GM18502 (cell line): ENCODE data around the gene AAMP.
A peak's percentile ranks its signal among the peaks of the same experiment; 100 is the strongest.

Experiments
- ATAC-seq: cut with Tn5 transposase; IDR thresholded peaks from one replicate; pipeline ENCODE4 v1.9.1; 2021; ENCODE audit warnings: mild to moderate bottlenecking; ENCODE audit not compliant: unreplicated experiment, poor library complexity

The AAMP gene

DNA sequence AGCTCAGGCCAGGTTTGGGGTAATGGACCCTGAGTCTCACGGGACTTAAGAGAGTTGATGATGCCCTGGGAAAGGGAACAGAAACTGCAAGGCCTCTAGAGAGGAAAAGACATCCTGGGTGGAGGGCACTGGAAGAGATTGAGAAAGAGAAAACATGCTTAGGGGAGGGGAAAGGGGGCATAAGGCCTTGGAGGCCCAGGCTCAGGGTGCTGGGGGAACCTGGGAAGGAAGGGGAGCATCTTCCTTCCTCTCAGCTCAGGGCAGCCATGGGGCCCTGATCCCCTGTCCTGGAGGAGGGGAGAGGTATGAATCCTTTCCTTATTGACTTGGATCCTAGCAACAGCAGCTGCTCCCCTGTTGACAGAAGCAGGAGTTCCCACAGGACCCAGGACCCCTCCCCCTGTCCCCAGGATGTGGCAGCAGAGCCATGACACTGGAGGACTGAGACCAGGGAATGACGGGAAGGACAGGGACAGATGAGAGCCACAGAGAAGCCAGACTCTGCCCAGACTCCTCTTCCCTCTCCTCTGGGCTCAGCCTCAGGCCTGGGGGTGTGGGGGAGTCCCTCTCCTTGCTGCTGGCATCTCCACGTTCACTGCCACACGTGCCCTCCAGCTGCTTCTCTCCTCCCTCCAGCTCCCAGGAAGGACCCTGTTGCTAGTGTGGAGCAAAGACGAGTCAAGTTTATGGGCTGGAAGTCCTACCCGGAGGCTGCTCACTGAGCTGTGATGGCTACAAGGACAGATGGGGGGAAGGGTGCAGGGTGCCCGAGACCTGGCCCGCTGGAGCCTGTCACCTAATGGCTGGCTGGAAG, 8.3 kb downstream of the AAMP start:
- no peak for ATAC-seq

GRCh38 chr2:218260742-218261422, 9.1 kb downstream of the AAMP start, which contains the start of gene GPBAR1:
TSS of gene GPBAR1 (plus strand) at chr2:218261015. CDS start at chr2:218262725, 1,710 bp downstream.
- ATAC-seq, result no peak

DNA sequence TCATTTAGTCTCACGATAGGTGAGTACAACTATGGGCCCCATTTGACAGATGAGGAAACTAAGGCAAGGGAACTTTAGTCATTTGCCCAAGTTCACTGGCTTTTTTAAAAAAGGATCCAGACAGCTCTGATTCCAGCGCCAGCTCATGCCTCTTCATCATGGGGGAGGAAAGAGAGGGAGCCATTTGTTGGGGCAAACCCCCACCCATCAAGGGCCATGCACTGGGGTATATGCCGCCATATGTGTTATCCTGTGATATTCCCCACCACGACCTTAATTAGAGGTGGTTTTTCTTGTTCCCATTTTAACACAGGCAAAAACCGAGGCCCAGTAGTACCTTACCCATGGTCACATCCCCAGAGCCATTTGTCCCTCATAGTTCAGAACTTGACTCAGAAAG, 9.8 kb downstream of the AAMP start:
- no peak for ATAC-seq

DNA sequence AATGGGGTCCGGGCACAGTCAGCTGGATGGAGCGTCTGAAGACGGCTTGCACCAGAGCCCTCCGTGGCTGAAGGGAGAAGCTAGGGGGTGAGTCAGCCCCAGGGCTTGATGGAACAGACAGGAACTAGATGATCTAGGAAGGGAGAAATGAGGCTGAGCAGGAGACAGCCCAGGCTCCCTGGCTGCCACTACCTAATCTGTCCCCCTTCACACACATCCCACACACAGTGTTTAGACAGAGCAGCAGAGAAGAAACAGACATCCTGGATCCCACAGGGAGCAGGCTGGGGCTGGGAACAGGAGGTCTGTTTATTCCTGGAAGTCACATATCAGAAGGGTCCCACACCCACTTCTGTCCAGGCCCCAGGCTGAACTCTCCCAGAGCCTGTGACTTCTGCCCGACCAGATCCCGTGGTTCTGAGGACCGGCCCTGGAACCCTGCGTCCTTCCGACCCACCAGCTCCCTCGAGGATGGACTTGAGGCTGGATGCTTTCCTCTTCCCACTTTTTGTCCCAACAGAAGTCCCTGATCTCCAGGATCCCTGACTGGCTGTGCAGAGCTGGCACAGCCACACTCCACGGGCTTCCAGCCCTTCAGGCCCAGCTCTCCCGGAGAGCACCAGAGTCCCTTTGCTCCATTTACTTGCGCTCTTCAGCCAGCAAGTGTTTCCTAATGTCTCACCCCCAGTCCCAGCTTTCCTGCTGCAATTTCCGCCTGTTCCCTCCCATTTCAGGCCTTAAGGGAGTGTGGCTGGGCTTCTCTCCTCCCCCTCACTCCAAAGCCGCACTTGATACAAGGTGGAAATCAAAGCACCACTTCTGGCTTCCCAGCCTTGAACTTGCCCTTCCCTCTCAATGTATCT, 10.6 kb downstream of the AAMP start:
- ATAC-seq, result no peak

GRCh38 chr2:218257390-218257981, 12.5 kb downstream of the AAMP start:
- peak; percentile 68 for ATAC-seq

DNA sequence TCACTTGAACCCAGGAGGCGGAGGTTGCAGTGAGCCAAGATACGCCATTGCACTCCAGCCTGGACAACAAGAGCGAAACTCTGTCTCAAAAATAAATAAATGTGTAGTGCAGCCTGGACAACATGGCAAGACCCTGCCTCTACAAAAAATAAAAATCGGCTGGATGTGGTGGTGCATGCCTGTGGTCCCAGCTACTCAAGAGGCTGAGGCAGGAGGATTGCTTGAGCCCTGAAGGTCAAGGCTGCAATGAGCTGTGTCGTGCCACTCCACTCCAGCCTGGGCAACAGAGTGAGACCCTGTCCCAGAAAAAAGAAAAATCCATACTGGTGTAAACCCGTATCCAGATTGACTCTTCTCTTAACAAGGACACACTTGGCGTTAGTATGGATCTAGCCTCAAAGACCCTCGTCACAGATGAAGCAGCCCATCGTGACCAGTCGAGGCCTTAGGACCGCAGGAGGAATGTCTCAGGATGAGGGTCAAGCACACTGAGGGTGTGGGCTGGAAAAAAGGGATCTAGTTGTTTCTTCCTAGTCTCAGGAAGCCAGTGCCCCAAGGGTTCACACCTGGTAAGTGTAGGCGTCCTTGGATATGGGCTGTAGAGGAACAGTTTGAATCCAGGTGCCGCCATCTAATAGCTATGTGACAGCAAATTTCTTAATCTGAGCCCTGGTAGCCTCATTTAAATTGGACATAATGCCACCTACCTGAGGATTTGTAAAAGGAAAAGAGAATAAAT, 13.2 kb downstream of the AAMP start:
- ATAC-seq, result no peak

DNA sequence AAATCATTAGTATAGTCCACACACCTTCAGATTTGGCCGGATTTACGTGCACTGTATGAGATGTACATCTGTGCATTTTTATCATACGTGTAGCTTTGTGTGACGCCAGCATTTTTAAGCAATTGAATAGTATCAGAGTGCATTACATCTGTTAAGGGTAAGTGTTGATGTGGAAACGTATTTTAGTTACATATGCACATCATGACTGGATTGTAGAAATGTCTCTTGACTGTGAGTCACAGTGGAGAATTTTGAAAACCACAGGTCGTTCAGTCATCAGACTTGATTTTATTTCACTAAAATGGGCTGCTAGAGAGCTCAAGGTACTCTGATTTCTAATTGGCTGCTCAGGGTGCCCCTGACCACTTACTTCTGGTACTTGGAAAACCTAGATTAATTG, 14.5 kb downstream of the AAMP start:
- ATAC-seq, result no peak

DNA sequence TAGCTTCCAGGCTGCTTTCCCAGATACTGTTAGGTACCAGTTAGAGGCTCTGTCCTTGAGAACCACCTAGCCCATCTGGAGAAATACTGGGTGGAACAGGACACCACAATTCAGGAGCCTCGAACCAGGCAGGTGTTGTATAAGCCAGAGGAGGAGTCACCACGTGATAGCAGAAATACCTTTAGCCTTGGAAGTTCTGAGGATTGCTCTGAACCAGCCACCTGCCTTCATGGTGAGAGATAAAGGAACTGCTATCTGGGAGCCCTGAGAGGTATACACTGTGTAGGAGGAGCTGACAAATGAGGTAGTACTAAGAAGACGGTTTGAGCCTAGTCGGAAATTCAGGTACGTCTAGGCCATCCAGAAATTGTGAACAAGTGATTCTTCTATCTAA, 16.7 kb downstream of the AAMP start:
- no peak for ATAC-seq

- ATAC-seq, result no peak
Measured at GRCh38 chr2:218252509-218253231, 17.3 kb downstream of the AAMP start.

GRCh38 chr2:218249691-218250090, 20.2 kb downstream of the AAMP start:
- no peak for ATAC-seq

DNA sequence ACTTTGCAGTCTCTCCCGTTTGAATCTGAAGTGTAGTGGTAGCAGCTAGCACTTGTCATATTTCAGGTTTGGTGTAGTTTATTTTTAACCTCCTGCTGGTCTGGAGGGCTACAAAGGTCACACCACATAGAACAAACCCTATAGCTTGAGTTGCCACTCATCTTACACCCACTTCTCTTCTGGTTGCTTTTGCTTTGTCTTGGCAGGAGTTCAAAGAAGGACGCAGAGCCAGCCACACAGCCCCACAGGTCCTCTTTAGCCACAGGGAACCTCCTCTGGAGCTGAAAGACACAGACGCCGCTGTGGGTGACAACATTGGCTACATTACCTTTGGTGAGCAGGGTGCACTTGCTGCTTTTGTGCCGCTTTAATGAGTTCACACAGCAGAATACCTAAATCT, 24.7 kb downstream of the AAMP start:
- ATAC-seq, result no peak

GRCh38 chr2:218244665-218245064, 25.3 kb downstream of the AAMP start:
- no peak for ATAC-seq

DNA sequence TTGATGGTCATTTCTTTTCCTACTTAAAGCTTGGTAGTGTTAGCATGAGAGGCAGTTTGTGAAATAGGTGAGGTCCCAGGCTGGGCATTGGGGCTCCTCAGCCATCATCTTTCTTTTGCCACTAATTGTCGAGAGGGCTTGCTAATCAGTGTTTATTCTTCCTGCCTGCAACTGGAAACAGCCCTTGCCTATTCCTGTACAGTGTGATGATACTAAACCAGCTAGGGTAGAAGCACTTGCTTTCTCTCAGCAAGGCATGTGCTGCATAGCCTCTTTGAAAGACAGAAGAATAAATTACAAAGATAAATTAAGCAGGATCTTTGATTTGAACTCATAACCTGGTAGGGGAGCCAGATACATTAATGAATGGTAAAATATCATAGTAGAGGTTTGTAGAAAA, 25.7 kb downstream of the AAMP start:
- no peak for ATAC-seq

GRCh38 chr2:218238887-218239286, 31.1 kb downstream of the AAMP start:
- ATAC-seq, result no peak

DNA sequence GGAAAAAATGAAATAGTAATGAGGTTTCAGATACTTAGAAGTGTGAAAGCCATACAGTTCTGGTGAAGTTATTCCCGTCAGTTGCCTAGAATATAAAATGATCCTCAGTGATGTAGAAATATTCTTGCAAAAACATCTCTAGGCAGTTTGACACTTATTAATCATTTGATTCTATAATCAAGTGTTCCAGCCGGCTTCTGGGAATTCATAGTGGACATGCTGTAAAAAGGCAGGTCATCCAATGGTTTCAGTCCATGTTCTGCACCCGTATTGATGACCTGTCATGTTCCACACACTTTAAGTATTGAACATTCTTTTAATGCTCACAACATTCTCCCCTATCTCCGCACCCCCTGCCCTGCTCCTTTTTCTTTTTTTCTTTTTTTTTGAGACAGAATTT, 33.1 kb downstream of the AAMP start:
- ATAC-seq, result no peak

GRCh38 chr2:218235017-218235416, 34.9 kb downstream of the AAMP start:
- no peak for ATAC-seq

GRCh38 chr2:218234521-218234920, 35.4 kb downstream of the AAMP start:
- no peak for ATAC-seq

DNA sequence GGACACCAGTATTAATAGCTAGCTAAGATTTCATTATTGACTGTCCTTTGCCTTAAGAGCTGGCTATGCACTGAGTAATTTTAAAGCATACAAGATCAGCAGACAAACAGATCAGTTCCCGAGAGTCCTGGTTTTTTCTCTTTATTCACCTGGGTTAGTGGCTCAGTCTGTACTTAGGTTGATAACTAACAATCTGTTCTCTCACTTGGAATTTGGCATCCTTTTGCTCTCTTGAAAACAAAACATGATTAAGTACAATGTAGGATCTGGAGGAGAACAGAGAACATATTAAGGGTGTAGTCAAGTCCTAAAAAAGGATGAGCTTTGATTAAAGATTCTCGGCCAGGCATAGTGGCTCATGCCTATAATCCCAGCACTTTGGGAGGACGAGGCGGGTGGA, 36.4 kb downstream of the AAMP start:
- ATAC-seq, result no peak

DNA sequence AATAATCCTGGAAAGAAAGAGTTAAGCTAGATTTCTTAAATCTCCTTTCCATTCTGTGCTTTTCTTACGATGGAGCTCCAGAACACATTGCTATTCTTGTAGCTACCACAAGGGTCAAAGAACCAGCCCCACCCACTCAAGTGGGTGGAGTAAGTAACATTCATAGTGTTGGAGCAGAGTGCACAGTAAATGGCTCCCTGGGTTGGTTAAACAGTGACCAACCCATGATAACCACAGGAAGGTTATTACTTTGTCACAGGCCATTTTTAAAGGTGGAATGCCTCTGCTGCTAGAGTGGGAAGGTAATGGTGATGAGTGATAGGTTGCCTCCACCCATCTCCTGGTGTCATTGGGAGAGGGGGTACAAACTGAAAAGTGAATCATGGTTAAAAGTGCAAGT, 39.1 kb downstream of the AAMP start:
- no peak for ATAC-seq
